Activated CD4-positive, alpha-beta memory T cell treated with anti-CD3 and anti-CD28 coated beads, Interleukin-2, amount 10 ng/mL, durations not matched to agents 7 days and 5 days (primary cell): ENCODE data around the gene GLIS1. TPM values are rescaled to one million over a fixed set of nuclear protein-coding genes. Genes with fewer than 3 reads are reported as not detected.

ENCODE experiments used
- CTCF ChIA-PET: fragments of 350-600 bp; sonication (Branson Sonifier 250); formaldehyde crosslinking; loops from one replicate; lab custom pipeline; 2021; ENCODE audit warnings: antibody characterized with exemption, inconsistent platforms; lab: Charles Lee
- POLR2A ChIA-PET: fragments of 350-600 bp; sonication (Branson Sonifier 250); formaldehyde crosslinking; loops from one replicate; lab custom pipeline; 2021; ENCODE audit warnings: antibody characterized with exemption; lab: Charles Lee
- DNase-seq: peaks from one replicate; pipeline ENCODE4 v3.0.0-alpha.2; 2020
- H3K27ac Mint-ChIP-seq: one replicate; pipeline ENCODE4 v1.8.0; 2021; ENCODE audit warnings: mild to moderate bottlenecking, mixed read lengths
- H3K27me3 Mint-ChIP-seq: one replicate; pipeline ENCODE4 v1.8.0; 2021; ENCODE audit warnings: mixed read lengths
- H3K36me3 Mint-ChIP-seq: one replicate; pipeline ENCODE4 v1.8.0; 2021; ENCODE audit warnings: low read depth, mixed read lengths
- H3K4me1 Mint-ChIP-seq: one replicate; pipeline ENCODE4 v1.8.0; 2021; ENCODE audit warnings: mixed read lengths
- H3K4me3 Mint-ChIP-seq: one replicate; pipeline ENCODE4 v1.8.0; 2021; ENCODE audit warnings: mild to moderate bottlenecking, mixed read lengths
- H3K9me3 Mint-ChIP-seq: one replicate; pipeline ENCODE4 v1.8.0; 2021; ENCODE audit warnings: mixed read lengths
- total RNA-seq, 2 experiments: library from RNA; stranded (reverse); gene quantifications; one replicate each; pipeline ENCODE4 v1.2.3, GENCODE V29; 2021

The GLIS1 gene
- total RNA-seq, 2 experiments from 2014 or later: not detected

GRCh38 chr1:53498555-53499131 lies 240.3 kb downstream of the GLIS1 start:
- CTCF ChIA-PET: no interaction called here
- Mint-ChIP-seq H3K4me1 (peaks cover 4% of the 10 kb centered on the region), H3K27ac (no peak overlapping the region), H3K9me3 (no peaks in the 10 kb centered on the region), H3K4me3 (no peak overlapping the region), H3K27me3 (no peaks in the 10 kb centered on the region), H3K36me3 (no peaks in the 10 kb centered on the region)
- no peak for DNase-seq
- POLR2A ChIA-PET: no interaction called here

GRCh38 chr1:53495633-53496345 lies 243.2 kb downstream of the GLIS1 start:
- CTCF ChIA-PET: no interaction called here
- POLR2A ChIA-PET: no interaction called here
- no peak overlapping the region for H3K4me3 Mint-ChIP-seq
- no peak overlapping the region for H3K27ac Mint-ChIP-seq
- peaks cover 2% of the 10 kb centered on the region for H3K27me3 Mint-ChIP-seq
- no peak for DNase-seq
- H3K36me3 Mint-ChIP-seq: no peaks in the 10 kb centered on the region
- H3K4me1 Mint-ChIP-seq: peaks cover 4% of the 10 kb centered on the region
- no peaks in the 10 kb centered on the region for H3K9me3 Mint-ChIP-seq

GRCh38 chr1:53490351-53490750 lies 248.6 kb downstream of the GLIS1 start:
- ChIA-PET POLR2A (no interaction called here), CTCF (no interaction called here)
- no peaks in the 10 kb centered on the region for H3K4me1 Mint-ChIP-seq
- H3K9me3 Mint-ChIP-seq: no peaks in the 10 kb centered on the region
- DNase-seq: no peak
- peaks cover 31% of the 10 kb centered on the region for H3K27me3 Mint-ChIP-seq
- H3K4me3 Mint-ChIP-seq: no peak overlapping the region
- no peak overlapping the region for H3K27ac Mint-ChIP-seq
- no peaks in the 10 kb centered on the region for H3K36me3 Mint-ChIP-seq

- DNase-seq: no peak
- Mint-ChIP-seq H3K27me3 (peaks cover 29% of the 10 kb centered on the region), H3K4me1 (no peaks in the 10 kb centered on the region), H3K9me3 (no peaks in the 10 kb centered on the region), H3K4me3 (no peak overlapping the region), H3K36me3 (no peaks in the 10 kb centered on the region), H3K27ac (no peak overlapping the region)
- ChIA-PET POLR2A (no interaction called here), CTCF (interaction anchor here (0.6 to 1.9 kb wide), 4 partner anchors 11 to 269 kb away, joined by 3 to 6 read pairs (median 6); no protein-coding TSS in a partner anchor)
Observed at GRCh38 chr1:53486395-53487026, 252.5 kb downstream of the GLIS1 start.

- no peaks in the 10 kb centered on the region for H3K4me1 Mint-ChIP-seq
- POLR2A ChIA-PET: no interaction called here
- H3K36me3 Mint-ChIP-seq: no peaks in the 10 kb centered on the region
- H3K27ac Mint-ChIP-seq: no peak overlapping the region
- no peaks in the 10 kb centered on the region for H3K9me3 Mint-ChIP-seq
- no peak overlapping the region for H3K4me3 Mint-ChIP-seq
- peak; percentile 71 for DNase-seq
- H3K27me3 Mint-ChIP-seq: peaks cover 29% of the 10 kb centered on the region
- CTCF ChIA-PET: interaction anchor here (0.9 to 1.9 kb wide), 3 partner anchors 11 to 270 kb away, joined by 3 to 6 read pairs (median 5); no protein-coding TSS in a partner anchor
Observed at GRCh38 chr1:53485478-53486394, 253.2 kb downstream of the GLIS1 start.

- H3K27me3 Mint-ChIP-seq: peaks cover 25% of the 10 kb centered on the region
- H3K4me3 Mint-ChIP-seq: no peak overlapping the region
- H3K4me1 Mint-ChIP-seq: no peaks in the 10 kb centered on the region
- no peaks in the 10 kb centered on the region for H3K36me3 Mint-ChIP-seq
- ChIA-PET CTCF (interaction anchor here (1.2 to 1.9 kb wide), 3 partner anchors 19 to 271 kb away, joined by 3 to 5 read pairs (median 3); no protein-coding TSS in a partner anchor), POLR2A (no interaction called here)
- H3K27ac Mint-ChIP-seq: no peak overlapping the region
- DNase-seq: no peak
- no peaks in the 10 kb centered on the region for H3K9me3 Mint-ChIP-seq
Observed at GRCh38 chr1:53484705-53485477, 254.1 kb downstream of the GLIS1 start.

- no peaks in the 10 kb centered on the region for H3K9me3 Mint-ChIP-seq
- no peaks in the 10 kb centered on the region for H3K36me3 Mint-ChIP-seq
- peaks cover 19% of the 10 kb centered on the region for H3K27me3 Mint-ChIP-seq
- H3K27ac Mint-ChIP-seq: no peak overlapping the region
- POLR2A ChIA-PET: no interaction called here
- no peaks in the 10 kb centered on the region for H3K4me1 Mint-ChIP-seq
- DNase-seq: no peak
- CTCF ChIA-PET: interaction anchor here (1.3 kb wide), 1 partner anchor 205 kb away, joined by 3 read pairs; no protein-coding TSS in a partner anchor
- no peak overlapping the region for H3K4me3 Mint-ChIP-seq
Observed at GRCh38 chr1:53483656-53484055, 255.3 kb downstream of the GLIS1 start.

- Mint-ChIP-seq H3K27me3 (peaks cover 18% of the 10 kb centered on the region), H3K4me1 (no peaks in the 10 kb centered on the region), H3K36me3 (no peaks in the 10 kb centered on the region), H3K27ac (no peak overlapping the region), H3K9me3 (no peaks in the 10 kb centered on the region), H3K4me3 (no peak overlapping the region)
- ChIA-PET POLR2A (no interaction called here), CTCF (interaction anchor here (1.3 kb wide), 1 partner anchor 205 kb away, joined by 3 read pairs; no protein-coding TSS in a partner anchor)
- no peak for DNase-seq
Observed at GRCh38 chr1:53483170-53483569, 255.8 kb downstream of the GLIS1 start.

GRCh38 chr1:53482441-53483153 lies 256.4 kb downstream of the GLIS1 start:
- Mint-ChIP-seq H3K4me1 (no peaks in the 10 kb centered on the region), H3K9me3 (no peaks in the 10 kb centered on the region), H3K36me3 (no peaks in the 10 kb centered on the region), H3K4me3 (no peak overlapping the region), H3K27ac (no peak overlapping the region), H3K27me3 (peaks cover 13% of the 10 kb centered on the region)
- CTCF ChIA-PET: no interaction called here
- POLR2A ChIA-PET: no interaction called here
- no peak for DNase-seq

GRCh38 chr1:53481456-53481855 lies 257.5 kb downstream of the GLIS1 start:
- no peak overlapping the region for H3K4me3 Mint-ChIP-seq
- H3K4me1 Mint-ChIP-seq: no peaks in the 10 kb centered on the region
- H3K9me3 Mint-ChIP-seq: no peaks in the 10 kb centered on the region
- H3K27me3 Mint-ChIP-seq: peaks cover 7% of the 10 kb centered on the region
- no peak for DNase-seq
- ChIA-PET POLR2A (no interaction called here), CTCF (no interaction called here)
- no peak overlapping the region for H3K27ac Mint-ChIP-seq
- no peaks in the 10 kb centered on the region for H3K36me3 Mint-ChIP-seq

- Mint-ChIP-seq H3K4me3 (no peak overlapping the region), H3K4me1 (no peaks in the 10 kb centered on the region), H3K36me3 (no peaks in the 10 kb centered on the region), H3K9me3 (no peaks in the 10 kb centered on the region), H3K27me3 (peaks cover 7% of the 10 kb centered on the region), H3K27ac (no peak overlapping the region)
- CTCF ChIA-PET: no interaction called here
- DNase-seq: no peak
- POLR2A ChIA-PET: no interaction called here
Observed at GRCh38 chr1:53480678-53481077, 258.3 kb downstream of the GLIS1 start.

GRCh38 chr1:53478502-53478818 lies 260.5 kb downstream of the GLIS1 start:
- Mint-ChIP-seq H3K9me3 (no peaks in the 10 kb centered on the region), H3K27me3 (peaks cover 5% of the 10 kb centered on the region), H3K36me3 (no peaks in the 10 kb centered on the region), H3K4me3 (no peak overlapping the region), H3K27ac (no peak overlapping the region), H3K4me1 (no peaks in the 10 kb centered on the region)
- no peak for DNase-seq
- ChIA-PET POLR2A (no interaction called here), CTCF (no interaction called here)
